GM10248 (cell line): ENCODE measurements around the gene TTC9.

ENCODE experiments used
- CTCF ChIA-PET: fragments of 300-600 bp; sonication (Branson Sonifier 250); formaldehyde crosslinking; extraction: SDS; loops from one replicate; lab custom pipeline; 2021; ENCODE audit warnings: antibody characterized with exemption; lab: Yijun Ruan, JAX
- POLR2A ChIA-PET: fragments of 350-650 bp; sonication (Branson Sonifier 250); formaldehyde crosslinking; extraction: SDS; loops from one replicate; lab custom pipeline; 2020; ENCODE audit warnings: antibody characterized with exemption; lab: Yijun Ruan, JAX
- DNase-seq: peaks from one replicate; pipeline ENCODE4 v3.0.0; 2012; ENCODE audit errors: extremely low spot score
- TF ChIP-seq, protein P1 (sequence below): IDR thresholded peaks from 2 replicates; pipeline ENCODE4 v1.5.1; 2012; ENCODE audit warnings: mild to moderate bottlenecking, low read depth; ENCODE audit errors: extremely low read depth, missing control alignments, control extremely low read depth

TTC9 gene

GRCh38 chr14:70622111-70622712 is 19.5 kb upstream of the TTC9 start:
- ChIA-PET CTCF (interaction anchor here (0.7 to 3.7 kb wide), 17 partner anchors 19 to 195 kb away, joined by 3 to 43 read pairs (median 4); partner anchors contain the start of gene TTC9), POLR2A (no interaction called here)
- TF ChIP-seq, protein P1, sequence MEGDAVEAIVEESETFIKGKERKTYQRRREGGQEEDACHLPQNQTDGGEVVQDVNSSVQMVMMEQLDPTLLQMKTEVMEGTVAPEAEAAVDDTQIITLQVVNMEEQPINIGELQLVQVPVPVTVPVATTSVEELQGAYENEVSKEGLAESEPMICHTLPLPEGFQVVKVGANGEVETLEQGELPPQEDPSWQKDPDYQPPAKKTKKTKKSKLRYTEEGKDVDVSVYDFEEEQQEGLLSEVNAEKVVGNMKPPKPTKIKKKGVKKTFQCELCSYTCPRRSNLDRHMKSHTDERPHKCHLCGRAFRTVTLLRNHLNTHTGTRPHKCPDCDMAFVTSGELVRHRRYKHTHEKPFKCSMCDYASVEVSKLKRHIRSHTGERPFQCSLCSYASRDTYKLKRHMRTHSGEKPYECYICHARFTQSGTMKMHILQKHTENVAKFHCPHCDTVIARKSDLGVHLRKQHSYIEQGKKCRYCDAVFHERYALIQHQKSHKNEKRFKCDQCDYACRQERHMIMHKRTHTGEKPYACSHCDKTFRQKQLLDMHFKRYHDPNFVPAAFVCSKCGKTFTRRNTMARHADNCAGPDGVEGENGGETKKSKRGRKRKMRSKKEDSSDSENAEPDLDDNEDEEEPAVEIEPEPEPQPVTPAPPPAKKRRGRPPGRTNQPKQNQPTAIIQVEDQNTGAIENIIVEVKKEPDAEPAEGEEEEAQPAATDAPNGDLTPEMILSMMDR: peak; percentile 70

DNA sequence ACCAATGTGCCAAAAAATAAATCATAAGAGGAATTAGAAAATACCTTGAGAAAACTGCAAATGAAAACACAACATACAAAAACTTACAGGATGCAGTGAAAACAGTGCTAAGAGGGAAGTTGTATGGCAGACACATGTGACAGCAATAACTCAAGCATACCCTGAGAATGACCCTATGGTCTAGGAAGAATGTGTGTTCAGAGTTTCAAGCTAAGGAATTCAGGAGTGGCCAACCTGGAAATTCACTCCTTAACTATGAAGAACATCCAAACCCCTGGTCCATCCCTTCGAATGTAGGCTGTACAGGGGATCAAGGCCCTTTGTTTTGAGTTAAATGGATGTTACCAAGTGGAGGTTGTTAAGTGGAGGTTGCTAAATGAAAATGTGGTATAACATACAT is 16.7 kb upstream of the TTC9 start:
- ChIA-PET POLR2A (no interaction called here), CTCF (interaction anchor here (1.0 to 3.7 kb wide), 5 partner anchors 11 to 193 kb away, joined by 3 to 19 read pairs (median 5); partner anchors contain the start of gene TTC9)
- DNase-seq: no peak
- TF ChIP-seq, protein P1: no peak

More at GRCh38 chr14:70622111-70622712, 19.5 kb upstream of the TTC9 start:
- DNase-seq: peak; percentile 66

GRCh38 chr14:70631948-70632347 is 9.8 kb upstream of the TTC9 start:
- TF ChIP-seq, protein P1: no peak
- ChIA-PET CTCF (interaction anchor here (2.4 kb wide), 1 partner anchor 8 kb away, joined by 5 read pairs; no protein-coding TSS in a partner anchor), POLR2A (no interaction called here)
- DNase-seq: no peak

DNA sequence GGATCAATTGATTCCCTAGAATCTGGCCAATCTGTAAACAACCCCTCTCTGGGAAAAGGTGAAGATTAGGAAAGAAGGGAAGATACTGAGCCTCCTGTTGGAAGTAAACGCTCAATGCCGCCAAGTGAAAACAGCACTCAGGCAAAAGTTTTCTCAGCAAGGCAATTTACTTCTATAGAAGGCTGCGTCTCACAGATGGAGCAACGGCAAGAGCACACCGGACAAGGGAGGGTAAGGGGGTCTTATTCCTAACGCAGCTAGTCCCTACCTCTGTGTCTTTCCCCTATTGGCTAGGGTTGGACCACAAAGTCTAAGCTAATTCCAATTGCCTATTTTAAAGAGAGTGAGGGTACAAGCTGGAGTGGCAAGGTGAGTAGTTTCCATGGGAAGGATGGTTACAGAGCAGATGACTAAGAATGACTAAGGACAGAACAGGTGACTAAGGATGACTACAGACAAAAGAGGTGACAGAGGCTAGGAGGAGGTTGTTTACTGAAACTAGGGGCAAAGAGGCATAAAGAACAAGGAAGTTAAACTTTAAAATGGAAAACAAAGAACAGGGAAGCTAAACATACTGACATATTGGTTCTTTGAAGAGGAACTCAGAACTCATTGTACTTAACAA is 5.6 kb upstream of the TTC9 start:
- no peak for DNase-seq
- TF ChIP-seq, protein P1: no peak
- CTCF ChIA-PET: interaction anchor here (0.6 to 1.5 kb wide), 3 partner anchors 9 to 77 kb away, joined by 3 read pairs; no protein-coding TSS in a partner anchor
- POLR2A ChIA-PET: no interaction called here

GRCh38 chr14:70638416-70638815 is 3.3 kb upstream of the TTC9 start:
- CTCF ChIA-PET: interaction anchor here (0.8 to 1.4 kb wide), 3 partner anchors 19 to 179 kb away, joined by 3 to 5 read pairs (median 4); no protein-coding TSS in a partner anchor
- no peak for DNase-seq
- POLR2A ChIA-PET: no interaction called here
- TF ChIP-seq, protein P1: no peak

DNA sequence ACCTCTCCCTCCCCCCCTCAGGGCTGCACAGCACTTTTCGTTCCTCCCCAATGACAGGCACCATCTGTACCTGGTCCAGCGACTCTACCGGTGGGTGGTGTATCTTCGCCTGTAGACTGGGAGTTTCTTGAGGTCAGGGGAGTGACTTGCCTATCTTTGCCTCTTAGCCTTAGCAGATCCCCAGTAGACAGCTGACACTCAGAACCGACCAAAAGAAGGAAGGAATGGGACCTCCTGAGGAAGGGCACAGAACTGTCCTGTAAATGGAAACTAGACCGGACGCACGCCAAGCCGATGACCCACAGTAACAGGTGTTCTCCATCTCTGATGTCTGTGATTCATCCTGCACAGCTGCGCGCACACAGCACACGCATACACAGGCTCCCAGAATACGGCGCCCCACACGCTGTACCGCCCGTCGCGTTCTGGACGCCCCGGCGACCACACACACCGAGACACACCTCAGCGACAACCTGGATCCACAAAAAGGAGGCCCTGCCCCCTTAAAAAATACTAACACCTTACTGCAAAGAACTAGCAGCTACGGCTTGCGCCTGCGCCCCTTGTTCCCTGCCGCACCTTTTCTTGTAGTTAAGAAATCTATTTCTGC is 673 bp upstream of the TTC9 start:
- ChIA-PET CTCF (interaction anchor here (0.8 to 1.9 kb wide), 6 partner anchors 13 to 72 kb away, joined by 3 to 6 read pairs (median 4); no protein-coding TSS in a partner anchor), POLR2A (no interaction called here)
- TF ChIP-seq, protein P1: no peak
- DNase-seq: peak; percentile 72
